Activated T-helper 2 cell treated with anti-CD3 and anti-CD28 coated beads, Interferon-gamma antibody, Interleukin-2, Interleukin-4, amounts not matched to agents 10 μg/mL and 5 μg/mL and 100 μg/mL, durations not matched to agents 14 hours and 24 hours and 36 hours (primary cell): ENCODE measurements around the gene NT5DC2. TPM values are rescaled to one million over a fixed set of nuclear protein-coding genes. Genes with fewer than 3 reads are reported as not detected.

Experiments used
- DNase-seq: peaks from one replicate; pipeline ENCODE4 v3.0.0; 2021; ENCODE audit warnings: low spot score
- H3K27ac Mint-ChIP-seq: one replicate; pipeline ENCODE4 v1.8.0; 2021; ENCODE audit warnings: mixed read lengths
- H3K27me3 Mint-ChIP-seq: one replicate; pipeline ENCODE4 v1.8.0; 2021; ENCODE audit warnings: low read depth, mixed read lengths
- H3K36me3 Mint-ChIP-seq: one replicate; pipeline ENCODE4 v1.8.0; 2021; ENCODE audit warnings: low read depth, mixed read lengths
- H3K4me1 Mint-ChIP-seq: one replicate; pipeline ENCODE4 v1.8.0; 2021; ENCODE audit warnings: low read depth, mixed read lengths
- H3K4me3 Mint-ChIP-seq: one replicate; pipeline ENCODE4 v1.8.0; 2021; ENCODE audit warnings: low read depth, mild to moderate bottlenecking, moderate library complexity, mixed read lengths
- H3K9me3 Mint-ChIP-seq: one replicate; pipeline ENCODE4 v1.8.0; 2021; ENCODE audit warnings: mixed read lengths
- intact Hi-C: fragments of 100-400 bp; cut with micrococcal nuclease; formaldehyde crosslinking; loops from one replicate; pipeline ENCODE4 v1.15.1; 2023
- total RNA-seq: library from RNA; stranded (reverse); gene quantifications from 2 replicates; pipeline ENCODE4 v1.2.3, GENCODE V29; 2022

Gene NT5DC2
- total RNA-seq, 1 donor from 2014 or later = 77.9 TPM

- no peak for DNase-seq
- H3K27ac Mint-ChIP-seq = no peak overlapping the region
- intact Hi-C loops = no loop called here
- no peak overlapping the region for H3K4me3 Mint-ChIP-seq
- no peaks in the 10 kb centered on the region for H3K27me3 Mint-ChIP-seq
- no peaks in the 10 kb centered on the region for H3K9me3 Mint-ChIP-seq
- no peaks in the 10 kb centered on the region for H3K4me1 Mint-ChIP-seq
- no peaks in the 10 kb centered on the region for H3K36me3 Mint-ChIP-seq
Measured at GRCh38 chr3:52520141-52520667, 13.5 kb downstream of the NT5DC2 start.

GRCh38 chr3:52519445-52520140, 14.1 kb downstream of the NT5DC2 start:
- intact Hi-C loops = no loop called here

GRCh38 chr3:52518723-52519444, 14.8 kb downstream of the NT5DC2 start:
- no peaks in the 10 kb centered on the region for H3K9me3 Mint-ChIP-seq
- H3K36me3 Mint-ChIP-seq = no peaks in the 10 kb centered on the region
- no peak for DNase-seq
- no peak overlapping the region for H3K4me3 Mint-ChIP-seq
- H3K27ac Mint-ChIP-seq = no peak overlapping the region
- intact Hi-C loops = no loop called here
- H3K27me3 Mint-ChIP-seq = no peaks in the 10 kb centered on the region
- H3K4me1 Mint-ChIP-seq = no peaks in the 10 kb centered on the region

More at GRCh38 chr3:52519445-52520140, 14.1 kb downstream of the NT5DC2 start:
- Mint-ChIP-seq H3K4me3 (no peak overlapping the region), H3K36me3 (no peaks in the 10 kb centered on the region), H3K27me3 (no peaks in the 10 kb centered on the region), H3K9me3 (no peaks in the 10 kb centered on the region), H3K27ac (no peak overlapping the region), H3K4me1 (no peaks in the 10 kb centered on the region)
- DNase-seq = no peak

GRCh38 chr3:52517796-52518722, 15.6 kb downstream of the NT5DC2 start:
- Mint-ChIP-seq H3K4me1 (no peaks in the 10 kb centered on the region), H3K27ac (no peak overlapping the region), H3K36me3 (no peaks in the 10 kb centered on the region)

GRCh38 chr3:52516509-52517195, 17.0 kb downstream of the NT5DC2 start:
- Mint-ChIP-seq H3K9me3 (no peaks in the 10 kb centered on the region), H3K4me1 (no peaks in the 10 kb centered on the region), H3K27me3 (no peaks in the 10 kb centered on the region), H3K4me3 (no peak overlapping the region), H3K36me3 (no peaks in the 10 kb centered on the region), H3K27ac (no peak overlapping the region)
- intact Hi-C loops = no loop called here
- no peak for DNase-seq

More at GRCh38 chr3:52517796-52518722, 15.6 kb downstream of the NT5DC2 start:
- Mint-ChIP-seq H3K9me3 (no peaks in the 10 kb centered on the region), H3K27me3 (no peaks in the 10 kb centered on the region), H3K4me3 (no peak overlapping the region)
- no peak for DNase-seq
- intact Hi-C loops = no loop called here

- Mint-ChIP-seq H3K4me1 (no peaks in the 10 kb centered on the region), H3K9me3 (no peaks in the 10 kb centered on the region), H3K27me3 (no peaks in the 10 kb centered on the region), H3K27ac (no peak overlapping the region), H3K4me3 (no peak overlapping the region), H3K36me3 (no peaks in the 10 kb centered on the region)
- DNase-seq = no peak
- intact Hi-C loops = no loop called here
Measured at GRCh38 chr3:52515192-52515591, 18.5 kb downstream of the NT5DC2 start.

- H3K36me3 Mint-ChIP-seq = no peaks in the 10 kb centered on the region
- intact Hi-C loops = no loop called here
- DNase-seq = no peak
- no peaks in the 10 kb centered on the region for H3K4me1 Mint-ChIP-seq
- H3K27ac Mint-ChIP-seq = no peak overlapping the region
- no peaks in the 10 kb centered on the region for H3K27me3 Mint-ChIP-seq
- no peak overlapping the region for H3K4me3 Mint-ChIP-seq
- no peaks in the 10 kb centered on the region for H3K9me3 Mint-ChIP-seq
Measured at GRCh38 chr3:52514576-52514975, 19.1 kb downstream of the NT5DC2 start.

GRCh38 chr3:52513281-52513680, 20.4 kb downstream of the NT5DC2 start:
- no peaks in the 10 kb centered on the region for H3K4me1 Mint-ChIP-seq
- H3K9me3 Mint-ChIP-seq = no peaks in the 10 kb centered on the region
- H3K27ac Mint-ChIP-seq = no peak overlapping the region
- H3K36me3 Mint-ChIP-seq = no peaks in the 10 kb centered on the region
- H3K4me3 Mint-ChIP-seq = no peak overlapping the region
- DNase-seq = no peak
- intact Hi-C loops = no loop called here
- no peaks in the 10 kb centered on the region for H3K27me3 Mint-ChIP-seq

- no peaks in the 10 kb centered on the region for H3K27me3 Mint-ChIP-seq
- H3K36me3 Mint-ChIP-seq = no peaks in the 10 kb centered on the region
- no peak overlapping the region for H3K4me3 Mint-ChIP-seq
- intact Hi-C loops = no loop called here
- H3K9me3 Mint-ChIP-seq = no peaks in the 10 kb centered on the region
- H3K4me1 Mint-ChIP-seq = no peaks in the 10 kb centered on the region
- no peak overlapping the region for H3K27ac Mint-ChIP-seq
- DNase-seq = no peak
Measured at GRCh38 chr3:52512727-52513126, 20.9 kb downstream of the NT5DC2 start.

- no peak overlapping the region for H3K27ac Mint-ChIP-seq
- intact Hi-C loops = no loop called here
- no peak overlapping the region for H3K4me3 Mint-ChIP-seq
- no peak for DNase-seq
- H3K27me3 Mint-ChIP-seq = no peaks in the 10 kb centered on the region
- H3K4me1 Mint-ChIP-seq = no peaks in the 10 kb centered on the region
- no peaks in the 10 kb centered on the region for H3K36me3 Mint-ChIP-seq
- no peaks in the 10 kb centered on the region for H3K9me3 Mint-ChIP-seq
Measured at GRCh38 chr3:52512105-52512504, 21.6 kb downstream of the NT5DC2 start.

GRCh38 chr3:52511509-52511908, 22.1 kb downstream of the NT5DC2 start:
- Mint-ChIP-seq H3K36me3 (no peaks in the 10 kb centered on the region), H3K27me3 (no peaks in the 10 kb centered on the region), H3K9me3 (no peaks in the 10 kb centered on the region), H3K4me3 (no peak overlapping the region), H3K4me1 (no peaks in the 10 kb centered on the region), H3K27ac (no peak overlapping the region)
- intact Hi-C loops = no loop called here
- DNase-seq = no peak

GRCh38 chr3:52509753-52510328, 23.8 kb downstream of the NT5DC2 start:
- H3K27ac Mint-ChIP-seq = no peak overlapping the region
- H3K27me3 Mint-ChIP-seq = no peaks in the 10 kb centered on the region
- no peaks in the 10 kb centered on the region for H3K36me3 Mint-ChIP-seq
- intact Hi-C loops = no loop called here
- no peaks in the 10 kb centered on the region for H3K4me1 Mint-ChIP-seq
- DNase-seq = no peak
- H3K4me3 Mint-ChIP-seq = no peak overlapping the region
- H3K9me3 Mint-ChIP-seq = no peaks in the 10 kb centered on the region
